Psoas muscle (tissue), 8 donors: ENCODE results near the gene LRP1B. TPM values are rescaled to one million over a fixed set of nuclear protein-coding genes. Genes with fewer than 3 reads are reported as not detected.

Experiments
- ATAC-seq, 4 donors: fragments of 200-7000 bp; cut with Tn5 transposase; one replicate each; pipeline ENCODE4 v1.9.1; 2020; ENCODE audit warnings: moderate library complexity in 3 of 4, mild to moderate bottlenecking in 2 of 4
- DNase-seq, 2 donors: peaks; one replicate each; pipeline ENCODE4 v3.0.0-alpha.2; 2020
- H3K27ac ChIP-seq: fragments of 200-600 bp; one replicate; pipeline ENCODE4 v1.8.0; 2022
- H3K27me3 ChIP-seq, 3 donors: fragments of 200-600 bp in 1 of 3; one replicate each; pipeline versions ENCODE4 v1.6.1 to v1.8.0; 2013 to 2022; ENCODE audit warnings: low read length in 2 of 3, mild to moderate bottlenecking in 2 of 3, moderate library complexity in 1 of 3; ENCODE audit not compliant: insufficient read depth in 3 of 3
- H3K36me3 ChIP-seq, 2 donors: fragments of 200-600 bp in 1 of 2; one replicate each; pipeline versions ENCODE4 v1.6.1 to v1.8.0; 2013 to 2022; ENCODE audit warnings: low read depth in 1 of 2, mild to moderate bottlenecking in 1 of 2, moderate library complexity in 1 of 2; ENCODE audit not compliant: insufficient read depth in 1 of 2
- H3K4me1 ChIP-seq: fragments of 200-600 bp; one replicate; pipeline ENCODE4 v1.8.0; 2022
- H3K4me3 ChIP-seq: fragments of 200-600 bp; one replicate; pipeline ENCODE4 v1.8.0; 2022; ENCODE audit warnings: mild to moderate bottlenecking
- H3K9me3 ChIP-seq: fragments of 200-600 bp; one replicate; pipeline ENCODE4 v1.8.0; 2022
- CTCF ChIP-seq: fragments of 200-600 bp; IDR thresholded peaks from one replicate; pipeline ENCODE4 v1.8.0; 2022; ENCODE audit warnings: antibody characterized with exemption
- WGBS, 3 donors: extraction: QIAGEN DNeasy Blood & Tissue Kit; methylation state at CpG; one replicate each; pipeline versions ENCODE4 v1.1.6 to v1.1.7; 2013; 5-methylcytosine and 5-hydroxymethylcytosine counted together
- intact Hi-C, 2 donors: fragments of 100-400 bp; cut with DNase I; formaldehyde crosslinking; loops; one replicate each; pipeline versions ENCODE4 v1.11.0 to v1.14.2; 2022
- polyA plus RNA-seq, 3 donors: library from polyadenylated mRNA; stranded (reverse); fragments of 200-250 nt; gene quantifications; one replicate each; pipeline ENCODE4 v1.2.3, GENCODE V29; 2013
- total RNA-seq, 4 donors: library from RNA; stranded (reverse); fragmentation: NEBNext Ultra II Directional in 2 of 4; extraction: Animal tissue kit (Norgen Biotek cat#: 25700) in 2 of 4; gene quantifications; one replicate each; pipeline versions ENCODE4 v1.2.1 to v1.2.4, GENCODE V29; 2021 to 2023
- donor health status: healthy with polysubstance abuse.
- donor health status: DM: no; HTN: no; CAD: no; lungs with moderate emphysema.
- donor health status: Bipolar disorder and iron deficiency.
- donor health status: healthy.
- donor health status: DM: yes; HTN: yes; CAD: no.
- donor health status: DM: no; HTN: no; CAD: no.
- donor health status: DM: no; HTN: no; CAD: no.
- donor health status: DM: yes; HTN: yes; CAD: no.

Gene LRP1B
- total and polyA plus RNA-seq, 7 donors, result 0.33 to 3.3 (median 0.95) TPM

DNA sequence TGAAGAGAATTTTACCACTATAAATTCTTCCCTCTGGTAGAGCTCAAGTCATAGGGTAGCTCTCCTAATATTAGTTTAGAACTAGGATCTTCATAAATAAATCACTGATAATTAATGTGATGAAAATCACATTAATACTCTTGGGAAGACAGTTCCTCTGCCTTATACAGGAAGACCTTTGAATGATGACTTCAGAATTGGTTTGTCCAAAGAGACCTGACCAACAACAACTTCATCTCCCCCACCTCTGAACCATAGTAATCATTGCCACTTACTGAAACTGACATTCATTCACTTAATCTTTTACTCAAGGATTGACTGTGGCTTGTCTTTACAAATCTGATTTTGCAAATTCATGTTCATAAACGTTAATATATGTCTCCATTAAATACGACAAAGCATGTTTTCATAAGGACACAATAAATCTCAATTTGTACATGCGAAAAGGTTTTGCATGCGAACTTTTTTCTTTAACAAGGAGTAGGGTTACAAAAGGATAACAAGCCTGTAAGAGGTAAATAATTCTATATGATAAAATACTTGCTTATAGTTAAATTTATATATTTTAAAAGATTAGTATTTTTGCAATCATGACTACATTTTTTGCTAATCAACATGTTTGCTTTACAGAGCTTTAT is 61.4 kb downstream of the LRP1B start:
- Histone ChIP-seq H3K27ac (no peak overlapping the region), H3K4me1 (no peaks in the 10 kb centered on the region), H3K9me3 (no peaks in the 10 kb centered on the region), H3K4me3 (no peak overlapping the region), H3K27me3 (no peaks in the 10 kb centered on the region), H3K36me3 (no peaks in the 10 kb centered on the region)
- WGBS, 3 donors, result 71 to 79% (median 71%) methylated on average over 4 of the region's 4 CpGs
- no peak for ATAC-seq
- TF ChIP-seq CTCF, result no peak
- intact Hi-C loops, result no loop called here
- DNase-seq, result no peak

- Histone ChIP-seq H3K36me3 (no peaks in the 10 kb centered on the region), H3K9me3 (no peaks in the 10 kb centered on the region), H3K4me3 (no peak overlapping the region), H3K27me3 (no peaks in the 10 kb centered on the region), H3K4me1 (no peaks in the 10 kb centered on the region), H3K27ac (no peak overlapping the region)
- TF ChIP-seq CTCF, result no peak
- intact Hi-C loops, result no loop called here
- no peak for DNase-seq
- no peak for ATAC-seq
- WGBS, 3 donors, result 37 to 62% (median 41%) methylated on average over 3 of the region's 3 CpGs
Observed at GRCh38 chr2:142065700-142066099, 65.1 kb downstream of the LRP1B start.

DNA sequence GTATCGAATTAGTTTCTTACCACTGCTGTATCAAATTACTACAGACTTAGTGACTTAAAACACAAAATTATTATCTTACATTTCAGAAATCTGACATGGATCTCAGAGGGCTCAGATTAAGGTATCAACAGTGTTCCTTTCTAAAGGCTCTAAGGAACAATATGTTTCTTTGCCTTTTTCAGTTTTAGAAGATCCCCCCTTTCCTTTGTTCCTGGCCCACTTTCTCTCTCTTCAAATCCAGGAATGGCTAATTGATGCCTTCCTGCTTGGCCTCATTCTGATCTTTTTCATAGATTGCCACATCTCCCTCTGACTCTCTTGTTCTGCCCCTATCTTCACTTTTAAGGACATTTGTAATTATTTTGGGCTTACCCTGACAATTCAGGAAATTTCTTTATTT is 65.7 kb downstream of the LRP1B start:
- Histone ChIP-seq H3K9me3 (no peaks in the 10 kb centered on the region), H3K4me1 (no peaks in the 10 kb centered on the region), H3K27ac (no peak overlapping the region), H3K27me3 (no peaks in the 10 kb centered on the region), H3K4me3 (no peak overlapping the region), H3K36me3 (no peaks in the 10 kb centered on the region)
- DNase-seq (no peak), ATAC-seq (no peak)
- WGBS, 3 donors, result 29 to 33% (median 31%) methylated on average over 1 of the region's 1 CpG
- no peak for TF ChIP-seq CTCF
- intact Hi-C loops, result no loop called here

DNA sequence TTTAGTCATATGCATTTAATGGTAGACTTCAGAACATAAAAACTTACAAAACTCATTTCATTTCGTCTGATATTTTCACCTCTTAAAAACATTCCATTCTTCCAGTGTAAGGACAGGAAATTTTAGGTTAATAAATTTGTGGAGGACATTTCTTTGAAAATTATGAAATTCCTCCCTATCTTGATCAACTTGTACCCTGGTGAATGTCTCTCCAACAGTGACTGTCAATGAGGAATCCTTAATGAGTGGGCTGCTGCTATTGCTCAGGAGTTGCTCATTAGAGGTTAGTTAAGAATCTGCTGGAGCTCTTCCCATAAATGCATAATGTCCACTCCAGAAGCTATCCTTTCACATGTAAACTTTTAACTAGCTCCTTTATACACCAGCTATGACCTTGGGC is 69.1 kb downstream of the LRP1B start:
- Histone ChIP-seq H3K27me3 (no peaks in the 10 kb centered on the region), H3K27ac (no peak overlapping the region), H3K4me1 (no peaks in the 10 kb centered on the region), H3K36me3 (no peaks in the 10 kb centered on the region), H3K4me3 (no peak overlapping the region), H3K9me3 (no peaks in the 10 kb centered on the region)
- no peak for DNase-seq
- 81 to 90% (median 88%) methylated on average over 1 of the region's 1 CpG for WGBS, 3 donors
- no peak for ATAC-seq
- no peak for TF ChIP-seq CTCF
- intact Hi-C loops, result no loop called here

DNA sequence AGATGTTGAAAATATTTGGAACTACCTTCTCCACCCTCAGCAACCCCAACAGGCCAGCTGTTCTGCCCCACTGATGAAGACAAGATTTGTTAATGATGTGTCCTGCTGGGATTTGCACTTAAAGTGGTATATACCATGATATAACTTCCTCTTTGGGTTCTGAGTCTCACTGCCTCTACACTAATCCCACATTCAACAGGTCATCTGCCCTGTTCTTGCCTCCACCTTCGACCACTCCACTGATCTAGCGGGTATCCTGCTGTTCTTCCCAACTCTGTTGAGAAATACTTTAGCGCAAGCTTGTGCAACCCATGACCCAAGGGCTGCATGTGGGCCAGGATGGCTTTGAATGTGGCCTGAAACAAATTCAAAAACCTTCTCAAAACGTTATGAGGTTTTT is 72.7 kb downstream of the LRP1B start:
- 76 to 78% (median 77%) methylated on average over 4 of the region's 4 CpGs for WGBS, 3 donors
- intact Hi-C loops, result no loop called here
- DNase-seq (no peak), ATAC-seq (no peak)
- H3K27me3 ChIP-seq, result no peaks in the 10 kb centered on the region
- no peak overlapping the region for H3K27ac ChIP-seq
- no peaks in the 10 kb centered on the region for H3K36me3 ChIP-seq
- H3K4me1 ChIP-seq, result no peaks in the 10 kb centered on the region
- TF ChIP-seq CTCF, result no peak
- no peak overlapping the region for H3K4me3 ChIP-seq
- no peaks in the 10 kb centered on the region for H3K9me3 ChIP-seq
